Measurements from ENCODE around the gene DNAJB1. TPM values are rescaled to one million over a fixed set of nuclear protein-coding genes. Genes with fewer than 3 reads are reported as not detected.

DNAJB1 gene
- total RNA-seq (2021; ENCODE audit: unreplicated experiment) (149 TPM), Bru-seq, nascent RNA (percentile 77 among the genes with signal in this experiment), BruChase-seq, experiment 1, labeled RNA remaining after a 2-hour chase (percentile 96 among the genes with signal in this experiment), BruChase-seq, experiment 2, labeled RNA remaining after a 6-hour chase (percentile 85 among the genes with signal in this experiment)
- 101 TPM for polyA plus RNA-seq (2012; ENCODE audit: insufficient read length)
- long read RNA-seq, transcript DNAJB1-208 (3 exons, 882 nt): minor isoform, 6 of 599 reads
- long read RNA-seq, transcript DNAJB1-201 (3 exons, 2,264 nt): major isoform, 504 of 599 reads
- long read RNA-seq, partial matches to known transcripts: 31 of 599 reads
- long read RNA-seq, other reads (novel, unspliced or antisense): 58 of 599 reads

DNA sequence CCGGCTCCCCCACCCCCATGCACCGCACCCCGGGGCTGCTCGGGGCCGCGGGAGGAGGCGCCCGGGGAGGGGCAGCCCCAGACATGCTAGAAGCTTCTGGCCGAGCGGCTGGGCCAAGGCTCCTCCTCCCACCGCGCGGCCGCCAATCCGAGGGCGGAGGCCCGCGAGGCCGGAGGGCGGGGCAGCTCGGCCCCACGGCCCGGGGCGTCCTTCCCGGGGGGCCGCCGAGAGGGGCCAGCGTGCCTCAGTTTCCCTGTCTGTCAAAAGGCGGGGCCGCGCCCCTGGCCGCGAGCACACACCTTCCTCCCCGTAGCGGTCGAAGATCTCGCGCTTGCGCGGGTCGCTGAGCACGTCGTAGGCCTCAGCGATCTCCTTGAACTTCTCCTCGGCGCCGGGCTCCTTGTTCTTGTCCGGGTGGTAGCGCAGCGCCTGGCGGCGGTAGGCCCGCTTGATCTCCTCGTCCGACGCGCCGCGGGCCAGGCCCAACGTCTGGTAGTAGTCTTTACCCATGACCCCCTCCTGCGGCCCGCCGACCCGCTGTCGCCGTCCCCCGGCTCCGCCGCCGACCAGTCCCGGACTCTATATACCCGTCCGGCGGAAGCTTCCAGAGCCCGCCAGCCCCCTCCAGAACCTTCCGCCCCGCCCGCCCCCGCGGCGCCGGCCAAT is at the start of gene DNAJB1:
TSS of gene DNAJB1 (minus strand) at position 558 of the 666 bp plus-strand sequence. CDS start at position 510, 48 bp downstream.
- ATAC-seq (peak; percentile 84), DNase-seq (ENCODE audit: low read depth, low spot score) (no peak)
- TF ChIP-seq SIN3A (IDR thresholded peaks at IDR 0.05; ENCODE audit: borderline replicate concordance, insufficient read depth, low read depth, low read length) (peak; percentile 91; the same call in 1 of the 2 replicates), TCF7L2 (IDR thresholded peaks at IDR 0.05; ENCODE audit: low read depth, low read length) (peak; percentile 51), POLR2AphosphoS5 (IDR thresholded peaks at IDR 0.05; ENCODE audit: low read depth, low read length) (peak; percentile 92)
- TF ChIP-seq, protein P1, sequence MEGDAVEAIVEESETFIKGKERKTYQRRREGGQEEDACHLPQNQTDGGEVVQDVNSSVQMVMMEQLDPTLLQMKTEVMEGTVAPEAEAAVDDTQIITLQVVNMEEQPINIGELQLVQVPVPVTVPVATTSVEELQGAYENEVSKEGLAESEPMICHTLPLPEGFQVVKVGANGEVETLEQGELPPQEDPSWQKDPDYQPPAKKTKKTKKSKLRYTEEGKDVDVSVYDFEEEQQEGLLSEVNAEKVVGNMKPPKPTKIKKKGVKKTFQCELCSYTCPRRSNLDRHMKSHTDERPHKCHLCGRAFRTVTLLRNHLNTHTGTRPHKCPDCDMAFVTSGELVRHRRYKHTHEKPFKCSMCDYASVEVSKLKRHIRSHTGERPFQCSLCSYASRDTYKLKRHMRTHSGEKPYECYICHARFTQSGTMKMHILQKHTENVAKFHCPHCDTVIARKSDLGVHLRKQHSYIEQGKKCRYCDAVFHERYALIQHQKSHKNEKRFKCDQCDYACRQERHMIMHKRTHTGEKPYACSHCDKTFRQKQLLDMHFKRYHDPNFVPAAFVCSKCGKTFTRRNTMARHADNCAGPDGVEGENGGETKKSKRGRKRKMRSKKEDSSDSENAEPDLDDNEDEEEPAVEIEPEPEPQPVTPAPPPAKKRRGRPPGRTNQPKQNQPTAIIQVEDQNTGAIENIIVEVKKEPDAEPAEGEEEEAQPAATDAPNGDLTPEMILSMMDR (IDR thresholded peaks at IDR 0.05): no peak
- TF ChIP-seq, protein P2, sequence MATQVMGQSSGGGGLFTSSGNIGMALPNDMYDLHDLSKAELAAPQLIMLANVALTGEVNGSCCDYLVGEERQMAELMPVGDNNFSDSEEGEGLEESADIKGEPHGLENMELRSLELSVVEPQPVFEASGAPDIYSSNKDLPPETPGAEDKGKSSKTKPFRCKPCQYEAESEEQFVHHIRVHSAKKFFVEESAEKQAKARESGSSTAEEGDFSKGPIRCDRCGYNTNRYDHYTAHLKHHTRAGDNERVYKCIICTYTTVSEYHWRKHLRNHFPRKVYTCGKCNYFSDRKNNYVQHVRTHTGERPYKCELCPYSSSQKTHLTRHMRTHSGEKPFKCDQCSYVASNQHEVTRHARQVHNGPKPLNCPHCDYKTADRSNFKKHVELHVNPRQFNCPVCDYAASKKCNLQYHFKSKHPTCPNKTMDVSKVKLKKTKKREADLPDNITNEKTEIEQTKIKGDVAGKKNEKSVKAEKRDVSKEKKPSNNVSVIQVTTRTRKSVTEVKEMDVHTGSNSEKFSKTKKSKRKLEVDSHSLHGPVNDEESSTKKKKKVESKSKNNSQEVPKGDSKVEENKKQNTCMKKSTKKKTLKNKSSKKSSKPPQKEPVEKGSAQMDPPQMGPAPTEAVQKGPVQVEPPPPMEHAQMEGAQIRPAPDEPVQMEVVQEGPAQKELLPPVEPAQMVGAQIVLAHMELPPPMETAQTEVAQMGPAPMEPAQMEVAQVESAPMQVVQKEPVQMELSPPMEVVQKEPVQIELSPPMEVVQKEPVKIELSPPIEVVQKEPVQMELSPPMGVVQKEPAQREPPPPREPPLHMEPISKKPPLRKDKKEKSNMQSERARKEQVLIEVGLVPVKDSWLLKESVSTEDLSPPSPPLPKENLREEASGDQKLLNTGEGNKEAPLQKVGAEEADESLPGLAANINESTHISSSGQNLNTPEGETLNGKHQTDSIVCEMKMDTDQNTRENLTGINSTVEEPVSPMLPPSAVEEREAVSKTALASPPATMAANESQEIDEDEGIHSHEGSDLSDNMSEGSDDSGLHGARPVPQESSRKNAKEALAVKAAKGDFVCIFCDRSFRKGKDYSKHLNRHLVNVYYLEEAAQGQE (IDR thresholded peaks at IDR 0.05; ENCODE audit: insufficient read depth in 1 of 2, low read depth in 2 of 2, low read length in 1 of 2): no peak
- intact Hi-C loops (cut with micrococcal nuclease; ENCODE audit: unreplicated experiment) (no loop called here), in situ Hi-C loops (cut with HindIII; ENCODE audit: low pct_unique_long_range_greater_than_20kb, low sequenced_read_pairs) (no loop called here)
- BruUV-seq (replicated peaks): no TSS peak
- POLR2A ChIA-PET: interaction anchor here (0.5 to 0.9 kb wide), 3 partner anchors 9 to 466 kb away, joined by 3 to 7 read pairs (median 3); no protein-coding TSS in a partner anchor
- H3K4me3 ChIP-seq (ENCODE audit: low read depth in 2 of 2, low read length in 2 of 2): peak within 1 kb of the TSS; percentile 86 to 97
- CTCF ChIA-PET: interaction anchor here (0.6 to 1.2 kb wide), 3 partner anchors 13 to 1369 kb away, joined by 3 to 8 read pairs (median 4); no protein-coding TSS in a partner anchor
- peaks cover 10% of the 10 kb centered on the region for H3K36me3 ChIP-seq (ENCODE audit: control insufficient read depth, insufficient read depth, low read length)
- peaks cover 46% of the 10 kb centered on the region for H3K4me1 ChIP-seq (ENCODE audit: control insufficient read depth, insufficient read depth, low read length)
- H3K27me3 ChIP-seq (ENCODE audit: control insufficient read depth, insufficient read depth, low read length): no peaks in the 10 kb centered on the region
- H3K27ac ChIP-seq (ENCODE audit: low read length): peak within 1 kb of the TSS; percentile 93
- no peaks in the 10 kb centered on the region for H3K9me3 ChIP-seq (ENCODE audit: control insufficient read depth, insufficient read depth, low read depth, low read length)

DNA sequence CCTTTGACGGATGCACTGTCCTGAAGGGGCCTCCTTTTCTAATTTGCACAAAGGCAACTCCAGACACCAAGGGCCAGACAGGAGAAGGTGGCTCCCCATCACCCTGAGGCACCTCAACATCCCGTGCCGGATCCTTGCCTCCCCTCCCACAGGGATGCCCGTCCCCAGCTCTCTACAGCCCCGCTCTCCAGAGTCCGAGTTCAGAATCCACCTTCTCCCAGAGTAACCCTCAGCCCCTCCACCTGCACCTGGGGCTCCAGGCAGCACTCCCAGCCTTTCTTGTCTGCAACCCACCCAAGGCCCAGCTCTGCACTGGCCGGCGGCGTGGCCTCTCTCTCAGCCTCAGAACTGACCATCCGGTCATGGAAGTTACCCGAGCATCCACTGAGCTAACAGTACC is 48.9 kb upstream of the DNAJB1 start:
- Histone ChIP-seq H3K4me1 (ENCODE audit: control insufficient read depth, insufficient read depth, low read length) (peaks cover 15% of the 10 kb centered on the region), H3K9me3 (ENCODE audit: control insufficient read depth, insufficient read depth, low read depth, low read length) (no peaks in the 10 kb centered on the region), H3K27me3 (ENCODE audit: control insufficient read depth, insufficient read depth, low read length) (no peaks in the 10 kb centered on the region), H3K36me3 (ENCODE audit: control insufficient read depth, insufficient read depth, low read length) (peaks cover 2% of the 10 kb centered on the region; the same call in 1 of the 2 replicates), H3K27ac (ENCODE audit: low read length) (no peak overlapping the region), H3K4me3 (ENCODE audit: low read depth in 2 of 2, low read length in 2 of 2) (no peak overlapping the region)
- intact Hi-C loops (cut with micrococcal nuclease; ENCODE audit: unreplicated experiment): no loop called here
- no peak for DNase-seq (ENCODE audit: low read depth, low spot score)
- CTCF ChIA-PET: interaction anchor here (0.6 kb wide), 1 partner anchor 1680 kb away, joined by 3 read pairs; no protein-coding TSS in a partner anchor
- POLR2A ChIA-PET: no interaction called here
- BruUV-seq (replicated peaks): no TSS peak
- TF ChIP-seq TCF7L2 (IDR thresholded peaks at IDR 0.05; ENCODE audit: low read depth, low read length) (no peak), POLR2AphosphoS5 (IDR thresholded peaks at IDR 0.05; ENCODE audit: low read depth, low read length) (no peak), SIN3A (IDR thresholded peaks at IDR 0.05; ENCODE audit: borderline replicate concordance, insufficient read depth, low read depth, low read length) (no peak)
- TF ChIP-seq, protein P2 (IDR thresholded peaks at IDR 0.05; ENCODE audit: insufficient read depth in 1 of 2, low read depth in 2 of 2, low read length in 1 of 2): no peak
- TF ChIP-seq, protein P1 (IDR thresholded peaks at IDR 0.05): no peak
- in situ Hi-C loops (cut with HindIII; ENCODE audit: low pct_unique_long_range_greater_than_20kb, low sequenced_read_pairs): no loop called here
- no peak for ATAC-seq

All from Panc1 (cell line).